KMS-11 (cell line): Measurements from ENCODE around the gene NOS1.

Experiments used
- H2AFZ ChIP-seq: fragments of 200-600 bp; sonication (generic); 2 replicates; pipeline ENCODE4 v1.6.1; 2016; ENCODE audit warnings: antibody characterized with exemption, mixed run types, low read depth
- H3K27ac ChIP-seq: fragments of 200-600 bp; sonication (generic); 2 replicates; pipeline ENCODE4 v1.6.1; 2016; ENCODE audit warnings: mild to moderate bottlenecking, mixed run types
- H3K27me3 ChIP-seq: fragments of 200-600 bp; sonication (generic); 2 replicates; pipeline ENCODE4 v1.6.1; 2017; ENCODE audit warnings: mild to moderate bottlenecking, low read depth, mixed run types, moderate library complexity; ENCODE audit not compliant: insufficient read depth
- H3K36me3 ChIP-seq: fragments of 200-600 bp; sonication (generic); 2 replicates; pipeline ENCODE4 v1.6.1; 2017; ENCODE audit warnings: mild to moderate bottlenecking, mixed run types; ENCODE audit not compliant: insufficient read depth
- H3K4me1 ChIP-seq: fragments of 200-600 bp; sonication (generic); 2 replicates; pipeline ENCODE4 v1.6.1; 2016; ENCODE audit warnings: mild to moderate bottlenecking, low read depth, mixed run types; ENCODE audit not compliant: poor library complexity, severe bottlenecking
- H3K4me2 ChIP-seq: fragments of 200-600 bp; sonication (generic); 2 replicates; pipeline ENCODE4 v1.7.0; 2016; ENCODE audit warnings: mild to moderate bottlenecking, mixed run types
- H3K4me3 ChIP-seq: fragments of 200-600 bp; sonication (generic); IDR thresholded peaks from 2 replicates; pipeline ENCODE4 v1.6.1; 2017; ENCODE audit warnings: low read depth, low read length, mixed read lengths; ENCODE audit not compliant: insufficient read depth
- H3K79me2 ChIP-seq: fragments of 200-600 bp; sonication (generic); 2 replicates; pipeline ENCODE4 v1.6.1; 2016; ENCODE audit warnings: low read depth, mixed run types; ENCODE audit not compliant: insufficient read depth
- H3K9ac ChIP-seq: fragments of 200-600 bp; sonication (generic); 2 replicates; pipeline ENCODE4 v1.6.1; 2016; ENCODE audit warnings: mild to moderate bottlenecking, mixed run types
- H4K20me1 ChIP-seq: fragments of 200-600 bp; sonication (generic); 2 replicates; pipeline ENCODE4 v1.6.1; 2016; ENCODE audit warnings: mild to moderate bottlenecking, mixed run types; ENCODE audit not compliant: insufficient read depth
- TF ChIP-seq, protein P1 (sequence below): fragments of 200-600 bp; sonication (generic); conservative IDR thresholded peaks from 2 replicates; pipeline ENCODE4 v1.6.1; 2017; ENCODE audit warnings: low read depth, mild to moderate bottlenecking, antibody characterized with exemption, low read length, moderate library complexity, mixed read lengths

Gene NOS1

DNA sequence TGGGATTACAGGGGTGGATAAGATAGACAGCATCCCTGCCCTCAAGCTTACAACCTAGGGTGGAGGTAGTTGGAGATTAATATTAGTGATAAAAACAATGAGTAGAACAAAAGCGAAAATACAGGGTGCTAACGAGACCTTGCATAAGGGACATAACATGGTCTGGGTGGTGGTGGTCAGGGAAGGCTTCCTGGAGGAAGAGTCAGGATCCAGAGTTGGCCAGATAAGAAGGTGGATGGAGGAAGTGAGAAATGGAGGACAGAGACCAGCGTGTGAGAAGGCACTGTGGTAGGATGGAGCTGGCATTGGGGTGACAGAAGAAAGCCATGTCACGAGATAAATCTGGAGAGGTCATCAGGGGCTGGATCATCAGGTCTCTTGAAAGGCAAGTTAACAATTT lies 19.2 kb downstream of the NOS1 start:
- no peaks in the 10 kb centered on the region for H3K36me3 ChIP-seq
- TF ChIP-seq, protein P1, sequence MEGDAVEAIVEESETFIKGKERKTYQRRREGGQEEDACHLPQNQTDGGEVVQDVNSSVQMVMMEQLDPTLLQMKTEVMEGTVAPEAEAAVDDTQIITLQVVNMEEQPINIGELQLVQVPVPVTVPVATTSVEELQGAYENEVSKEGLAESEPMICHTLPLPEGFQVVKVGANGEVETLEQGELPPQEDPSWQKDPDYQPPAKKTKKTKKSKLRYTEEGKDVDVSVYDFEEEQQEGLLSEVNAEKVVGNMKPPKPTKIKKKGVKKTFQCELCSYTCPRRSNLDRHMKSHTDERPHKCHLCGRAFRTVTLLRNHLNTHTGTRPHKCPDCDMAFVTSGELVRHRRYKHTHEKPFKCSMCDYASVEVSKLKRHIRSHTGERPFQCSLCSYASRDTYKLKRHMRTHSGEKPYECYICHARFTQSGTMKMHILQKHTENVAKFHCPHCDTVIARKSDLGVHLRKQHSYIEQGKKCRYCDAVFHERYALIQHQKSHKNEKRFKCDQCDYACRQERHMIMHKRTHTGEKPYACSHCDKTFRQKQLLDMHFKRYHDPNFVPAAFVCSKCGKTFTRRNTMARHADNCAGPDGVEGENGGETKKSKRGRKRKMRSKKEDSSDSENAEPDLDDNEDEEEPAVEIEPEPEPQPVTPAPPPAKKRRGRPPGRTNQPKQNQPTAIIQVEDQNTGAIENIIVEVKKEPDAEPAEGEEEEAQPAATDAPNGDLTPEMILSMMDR: no peak

GRCh38 chr12:117339104-117339503 lies 22.3 kb downstream of the NOS1 start:
- Histone ChIP-seq H3K4me1 (no peaks in the 10 kb centered on the region), H4K20me1 (no peaks in the 10 kb centered on the region), H3K27me3 (no peaks in the 10 kb centered on the region), H3K27ac (no peak overlapping the region), H3K4me2 (no peak overlapping the region), H3K79me2 (no peaks in the 10 kb centered on the region), H2AFZ (no peak overlapping the region), H3K36me3 (no peaks in the 10 kb centered on the region), H3K9ac (no peak overlapping the region), H3K4me3 (no peak overlapping the region)
- TF ChIP-seq, protein P1: no peak

More for the DNA sequence above, 19.2 kb downstream of the NOS1 start:
- no peaks in the 10 kb centered on the region for H3K79me2 ChIP-seq
- no peaks in the 10 kb centered on the region for H3K27me3 ChIP-seq
- H3K27ac ChIP-seq: no peak overlapping the region
- no peak overlapping the region for H3K9ac ChIP-seq
- H3K4me1 ChIP-seq: no peaks in the 10 kb centered on the region
- H4K20me1 ChIP-seq: no peaks in the 10 kb centered on the region
- H3K4me3 ChIP-seq: no peak overlapping the region
- H2AFZ ChIP-seq: no peak overlapping the region
- no peak overlapping the region for H3K4me2 ChIP-seq

GRCh38 chr12:117334855-117335587 lies 26.4 kb downstream of the NOS1 start:
- Histone ChIP-seq H3K4me2 (no peak overlapping the region), H3K4me3 (no peak overlapping the region), H3K9ac (no peak overlapping the region), H4K20me1 (no peaks in the 10 kb centered on the region), H3K27ac (no peak overlapping the region), H3K36me3 (no peaks in the 10 kb centered on the region), H2AFZ (no peak overlapping the region), H3K79me2 (no peaks in the 10 kb centered on the region), H3K27me3 (no peaks in the 10 kb centered on the region), H3K4me1 (no peaks in the 10 kb centered on the region)
- TF ChIP-seq, protein P1: no peak

DNA sequence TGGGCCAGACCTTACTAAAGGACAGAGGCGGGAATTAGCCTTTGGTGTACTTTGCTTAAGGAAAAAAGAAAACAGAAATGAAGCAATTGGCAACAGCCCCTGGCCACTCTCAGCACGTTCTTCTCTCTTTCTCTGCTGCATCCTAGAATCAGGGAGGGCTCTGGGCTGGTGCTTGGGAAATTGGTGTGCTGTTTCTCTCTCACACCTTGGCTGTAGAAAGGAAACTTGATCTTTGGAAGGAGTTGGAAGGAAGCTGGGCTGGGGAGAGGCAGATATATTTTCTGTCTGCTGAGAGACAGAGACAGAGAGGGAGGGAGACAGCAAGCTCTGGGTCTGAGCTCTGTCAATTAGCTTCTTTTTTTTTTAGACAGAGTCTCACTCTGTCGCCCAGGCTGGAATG lies 27.4 kb downstream of the NOS1 start:
- no peaks in the 10 kb centered on the region for H3K79me2 ChIP-seq
- no peak overlapping the region for H3K4me3 ChIP-seq
- no peaks in the 10 kb centered on the region for H4K20me1 ChIP-seq
- H3K27me3 ChIP-seq: no peaks in the 10 kb centered on the region
- H2AFZ ChIP-seq: no peak overlapping the region
- H3K27ac ChIP-seq: no peak overlapping the region
- no peak overlapping the region for H3K9ac ChIP-seq
- H3K4me1 ChIP-seq: no peaks in the 10 kb centered on the region
- TF ChIP-seq, protein P1: no peak
- H3K36me3 ChIP-seq: no peaks in the 10 kb centered on the region
- H3K4me2 ChIP-seq: no peak overlapping the region
